Prostate gland (tissue), 2 donors: Measurements from ENCODE around the gene TBC1D14.

Experiments
- POLR2A ChIP-seq: fragments of 450-650 bp; IDR thresholded peaks from one replicate; pipeline ENCODE4 v1.6.1; 2016; ENCODE audit warnings: antibody characterized with exemption, mild to moderate bottlenecking
- POLR2AphosphoS5 ChIP-seq: sonication (generic); formaldehyde crosslinking; IDR thresholded peaks from one replicate; pipeline ENCODE4 v1.6.1; 2017; ENCODE audit warnings: antibody characterized with exemption
- TF ChIP-seq, protein P1 (sequence below), 4 experiments: fragments of 200-600 bp in 2 of 4; fragments of 450-650 bp in 2 of 4; sonication (generic) in 2 of 4; IDR thresholded peaks; 1 replicate in 3 of 4; 2 replicates in 1 of 4; pipeline ENCODE4 v1.5.1; 2016 to 2019; ENCODE audit warnings: antibody characterized with exemption in 4 of 4, mild to moderate bottlenecking in 2 of 4, moderate library complexity in 2 of 4

DNA sequence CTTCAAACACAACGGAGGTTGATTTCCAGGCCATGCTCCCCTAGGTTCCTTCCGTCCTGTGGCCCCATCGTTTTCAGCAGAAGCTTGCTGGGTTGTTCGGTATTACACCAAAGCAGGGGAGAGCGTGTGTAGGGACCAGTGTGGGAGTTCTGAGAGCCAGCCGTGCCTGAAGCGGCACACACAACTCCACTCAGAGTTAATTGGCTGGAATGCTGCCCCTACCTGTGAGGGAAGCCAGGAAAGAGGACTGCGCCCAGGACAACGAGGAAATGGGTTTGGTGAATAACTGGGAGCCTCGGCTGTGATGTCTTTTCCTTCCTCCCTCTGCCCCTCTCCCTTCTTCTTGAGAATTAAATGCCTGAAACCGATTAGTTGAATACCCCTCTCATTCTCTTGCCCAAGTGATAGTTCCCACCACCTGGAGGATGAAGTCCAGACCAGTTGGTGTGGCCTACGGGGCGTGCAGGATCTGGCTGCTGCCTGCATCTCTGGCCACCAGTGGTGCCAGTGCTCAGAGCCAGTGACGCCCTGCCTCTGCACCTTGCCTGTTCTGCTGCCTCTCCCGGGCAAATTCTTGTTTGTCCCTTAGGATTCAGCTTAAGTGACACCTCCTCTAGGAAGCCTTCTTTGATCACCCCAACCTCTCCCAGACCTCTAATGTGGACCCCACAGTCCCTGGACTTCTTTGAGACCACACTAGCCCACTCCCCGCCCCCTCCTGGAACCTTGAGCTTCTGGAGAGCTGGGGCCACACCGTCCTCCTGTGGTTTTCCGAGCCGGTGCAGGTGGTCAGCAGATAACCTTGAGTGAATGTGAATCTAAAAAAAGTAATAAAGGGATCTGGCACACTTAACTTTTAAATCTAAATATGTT, 33.6 kb downstream of the TBC1D14 start:
- TF ChIP-seq, protein P1, sequence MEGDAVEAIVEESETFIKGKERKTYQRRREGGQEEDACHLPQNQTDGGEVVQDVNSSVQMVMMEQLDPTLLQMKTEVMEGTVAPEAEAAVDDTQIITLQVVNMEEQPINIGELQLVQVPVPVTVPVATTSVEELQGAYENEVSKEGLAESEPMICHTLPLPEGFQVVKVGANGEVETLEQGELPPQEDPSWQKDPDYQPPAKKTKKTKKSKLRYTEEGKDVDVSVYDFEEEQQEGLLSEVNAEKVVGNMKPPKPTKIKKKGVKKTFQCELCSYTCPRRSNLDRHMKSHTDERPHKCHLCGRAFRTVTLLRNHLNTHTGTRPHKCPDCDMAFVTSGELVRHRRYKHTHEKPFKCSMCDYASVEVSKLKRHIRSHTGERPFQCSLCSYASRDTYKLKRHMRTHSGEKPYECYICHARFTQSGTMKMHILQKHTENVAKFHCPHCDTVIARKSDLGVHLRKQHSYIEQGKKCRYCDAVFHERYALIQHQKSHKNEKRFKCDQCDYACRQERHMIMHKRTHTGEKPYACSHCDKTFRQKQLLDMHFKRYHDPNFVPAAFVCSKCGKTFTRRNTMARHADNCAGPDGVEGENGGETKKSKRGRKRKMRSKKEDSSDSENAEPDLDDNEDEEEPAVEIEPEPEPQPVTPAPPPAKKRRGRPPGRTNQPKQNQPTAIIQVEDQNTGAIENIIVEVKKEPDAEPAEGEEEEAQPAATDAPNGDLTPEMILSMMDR (IDR thresholded peaks at IDR 0.05) = no peak
- TF ChIP-seq POLR2A = no peak
- TF ChIP-seq POLR2AphosphoS5 = no peak
